Stomach smooth muscle (tissue), 2 donors: ENCODE results near the gene SMIM10L1.

Source experiments
- H3K27ac ChIP-seq: one replicate; pipeline ENCODE4 v1.7.0; 2013; ENCODE audit warnings: mild to moderate bottlenecking, low read length, inconsistent platforms
- H3K27me3 ChIP-seq, 2 donors: one replicate each; pipeline ENCODE4 v1.7.0; 2013; ENCODE audit warnings: low read length in 2 of 2; ENCODE audit not compliant: insufficient read depth in 2 of 2, control insufficient read depth in 1 of 2
- H3K36me3 ChIP-seq, 2 donors: one replicate each; pipeline ENCODE4 v1.7.0; 2013; ENCODE audit warnings: low read length in 2 of 2; ENCODE audit not compliant: control insufficient read depth in 2 of 2, insufficient read depth in 2 of 2
- H3K4me1 ChIP-seq: one replicate; pipeline ENCODE4 v1.7.0; 2013; ENCODE audit warnings: low read length; ENCODE audit not compliant: control insufficient read depth, insufficient read depth
- H3K4me3 ChIP-seq, 2 donors: one replicate each; pipeline ENCODE4 v1.7.0; 2013; ENCODE audit warnings: low read length in 2 of 2
- H3K9ac ChIP-seq, 2 donors: one replicate each; pipeline ENCODE4 v1.7.0; 2013; ENCODE audit warnings: low read length in 2 of 2, mild to moderate bottlenecking in 1 of 2
- H3K9me3 ChIP-seq, 2 donors: one replicate each; pipeline ENCODE4 v1.7.0; 2013; ENCODE audit warnings: low read length in 2 of 2; ENCODE audit not compliant: control insufficient read depth in 2 of 2
- donor health status: healthy.
- donor health status: Pancreatic carcinoma.

Gene SMIM10L1

GRCh38 chr12:11183011-11183410 lies 12.0 kb downstream of the SMIM10L1 start:
- H3K27ac ChIP-seq, result no peak overlapping the region
- H3K27me3 ChIP-seq, result no peaks in the 10 kb centered on the region
- no peaks in the 10 kb centered on the region for H3K36me3 ChIP-seq
- H3K9ac ChIP-seq, result no peak overlapping the region
- no peaks in the 10 kb centered on the region for H3K9me3 ChIP-seq
- H3K4me3 ChIP-seq, result no peak overlapping the region
- H3K4me1 ChIP-seq, result no peaks in the 10 kb centered on the region

GRCh38 chr12:11186837-11187236 lies 15.8 kb downstream of the SMIM10L1 start, which contains the start of gene TAS2R42:
TSS of gene TAS2R42 (minus strand) at chr12:11186937. CDS start at chr12:11186937, 0 bp downstream.
- H3K4me3 ChIP-seq, result no peak within 1 kb of the TSS
- H3K9me3 ChIP-seq, result no peaks in the 10 kb centered on the region
- no peaks in the 10 kb centered on the region for H3K27me3 ChIP-seq
- no peak within 1 kb of the TSS for H3K9ac ChIP-seq
- H3K36me3 ChIP-seq, result no peaks in the 10 kb centered on the region
- H3K4me1 ChIP-seq, result no peaks in the 10 kb centered on the region
- H3K27ac ChIP-seq, result no peak within 1 kb of the TSS

- Histone ChIP-seq H3K9ac (no peak overlapping the region), H3K27me3 (no peaks in the 10 kb centered on the region), H3K4me1 (no peaks in the 10 kb centered on the region), H3K9me3 (peaks cover 0 to 4% of the 10 kb centered on the region in 2 donors), H3K36me3 (no peaks in the 10 kb centered on the region), H3K27ac (no peak overlapping the region), H3K4me3 (no peak overlapping the region)
Measured at GRCh38 chr12:11202811-11203210, 31.8 kb downstream of the SMIM10L1 start.

- Histone ChIP-seq H3K9me3 (peaks cover 0 to 4% of the 10 kb centered on the region in 2 donors), H3K27ac (no peak overlapping the region), H3K27me3 (no peaks in the 10 kb centered on the region)
Measured at GRCh38 chr12:11204173-11204572, 33.2 kb downstream of the SMIM10L1 start.

GRCh38 chr12:11209113-11209512 lies 38.1 kb downstream of the SMIM10L1 start:
- Histone ChIP-seq H3K4me1 (no peaks in the 10 kb centered on the region), H3K27me3 (no peaks in the 10 kb centered on the region), H3K27ac (no peak overlapping the region), H3K9ac (no peak overlapping the region), H3K36me3 (no peaks in the 10 kb centered on the region), H3K4me3 (no peak overlapping the region), H3K9me3 (peaks cover 0 to 2% of the 10 kb centered on the region in 2 donors)

More at GRCh38 chr12:11204173-11204572, 33.2 kb downstream of the SMIM10L1 start:
- Histone ChIP-seq H3K9ac (no peak overlapping the region), H3K36me3 (no peaks in the 10 kb centered on the region), H3K4me1 (no peaks in the 10 kb centered on the region), H3K4me3 (no peak overlapping the region)
